B cell (primary cell): ENCODE measurements around the gene CCDC34. TPM values are rescaled to one million over a fixed set of nuclear protein-coding genes. Genes with fewer than 3 reads are reported as not detected.

Experiments
- ATAC-seq: fragments of 200-7000 bp; cut with Tn5 transposase; one replicate; pipeline ENCODE4 v1.10.0; 2021; ENCODE audit warnings: low read depth, mild to moderate bottlenecking, moderate number of reproducible peaks, moderate library complexity
- CTCF ChIA-PET: fragments of 350-600 bp; sonication (Branson Sonifier 250); formaldehyde crosslinking; loops from one replicate; lab custom pipeline; 2021; ENCODE audit warnings: antibody characterized with exemption, inconsistent platforms; lab: Charles Lee
- POLR2A ChIA-PET: fragments of 350-600 bp; sonication (Branson Sonifier 250); formaldehyde crosslinking; loops from one replicate; lab custom pipeline; 2021; ENCODE audit warnings: antibody characterized with exemption; lab: Charles Lee
- DNase-seq: peaks from one replicate; pipeline ENCODE4 v3.0.0; 2013
- H2AFZ ChIP-seq: 2 replicates; pipeline ENCODE4 v1.6.1; 2012; ENCODE audit warnings: mild to moderate bottlenecking, low read depth, low read length; ENCODE audit not compliant: insufficient read depth, poor library complexity, severe bottlenecking
- H3K27ac ChIP-seq, 2 donors: 1 replicate in 1 of 2; 2 replicates in 1 of 2; pipeline ENCODE4 v1.5.1; 2012 to 2013; ENCODE audit warnings: low read length in 2 of 2, mild to moderate bottlenecking in 2 of 2, moderate library complexity in 1 of 2
- H3K27me3 ChIP-seq, 4 experiments: fragments of 200-600 bp in 1 of 4; sonication (generic) in 1 of 4; replicated peaks in 1 of 4; 1 replicate in 2 of 4; 2 replicates in 2 of 4; pipeline versions ENCODE4 v1.6.1 to v1.7.0; 2013 to 2016; ENCODE audit warnings: low read length in 3 of 4, mild to moderate bottlenecking in 2 of 4, mixed read lengths in 1 of 4, moderate library complexity in 1 of 4; ENCODE audit not compliant: insufficient read depth in 4 of 4, control insufficient read depth in 3 of 4; ENCODE audit errors: control extremely low read depth in 1 of 4
- H3K36me3 ChIP-seq, 2 experiments: replicated peaks in 1 of 2; 1 replicate in 1 of 2; 2 replicates in 1 of 2; pipeline versions ENCODE4 v1.6.1 to v1.7.1; 2013; ENCODE audit warnings: low read length in 1 of 2; ENCODE audit not compliant: insufficient read depth in 2 of 2, control insufficient read depth in 1 of 2; ENCODE audit errors: control extremely low read depth in 1 of 2, extremely low read depth in 1 of 2
- H3K4me1 ChIP-seq, 2 donors: fragments of 200-600 bp in 1 of 2; sonication (generic) in 1 of 2; 1 replicate in 1 of 2; 2 replicates in 1 of 2; pipeline versions ENCODE4 v1.5.1 to v1.6.1; 2013 to 2017; ENCODE audit warnings: low read length in 2 of 2; ENCODE audit not compliant: control insufficient read depth in 2 of 2, insufficient read depth in 2 of 2
- H3K4me2 ChIP-seq: replicated peaks from 2 replicates; pipeline ENCODE3; 2012; ENCODE audit warnings: mild to moderate bottlenecking, low read depth, low read length; ENCODE audit not compliant: poor library complexity, severe bottlenecking
- H3K4me3 ChIP-seq, 5 experiments: fragments of 200-600 bp in 1 of 5; sonication (generic) in 1 of 5; 1 replicate in 3 of 5; 2 replicates in 2 of 5; pipeline versions ENCODE4 v1.5.1 to v1.7.0; 2011 to 2016; ENCODE audit warnings: low read length in 4 of 5, mild to moderate bottlenecking in 4 of 5, low read depth in 2 of 5, control low read depth in 1 of 5, moderate library complexity in 1 of 5; ENCODE audit not compliant: insufficient read depth in 1 of 5; ENCODE audit errors: control extremely low read depth in 1 of 5, extremely low read depth in 1 of 5
- H3K79me2 ChIP-seq: fragments of 200-600 bp; sonication (generic); one replicate; pipeline ENCODE4 v1.6.0; 2016; ENCODE audit warnings: low read length; ENCODE audit not compliant: control insufficient read depth, insufficient read depth
- H3K9ac ChIP-seq: fragments of 200-600 bp; sonication (generic); 2 replicates; pipeline ENCODE4 v1.6.1; 2017; ENCODE audit warnings: mild to moderate bottlenecking, low read length, moderate library complexity
- H3K9me3 ChIP-seq, 3 donors: one replicate each; pipeline versions ENCODE4 v1.6.1 to v1.7.1; 2013; ENCODE audit warnings: low read length in 2 of 3; ENCODE audit not compliant: control insufficient read depth in 2 of 3, insufficient read depth in 1 of 3; ENCODE audit errors: control extremely low read depth in 1 of 3
- H4K20me1 ChIP-seq: 2 replicates; pipeline ENCODE4 v1.6.0; 2012; ENCODE audit warnings: mild to moderate bottlenecking, low read length; ENCODE audit not compliant: insufficient read depth, control insufficient read depth, poor library complexity, severe bottlenecking
- H3K27ac Mint-ChIP-seq: one replicate; pipeline ENCODE4 v1.8.0; 2021; ENCODE audit warnings: mixed read lengths
- H3K27me3 Mint-ChIP-seq: one replicate; pipeline ENCODE4 v1.8.0; 2021; ENCODE audit warnings: mixed read lengths
- H3K4me1 Mint-ChIP-seq: one replicate; pipeline ENCODE4 v1.8.0; 2021; ENCODE audit warnings: mixed read lengths
- H3K4me3 Mint-ChIP-seq: one replicate; pipeline ENCODE4 v1.8.0; 2021; ENCODE audit warnings: mixed read lengths
- H3K9me3 Mint-ChIP-seq: one replicate; pipeline ENCODE4 v1.8.0; 2022; ENCODE audit warnings: mixed read lengths; ENCODE audit not compliant: insufficient read depth
- CTCF ChIP-seq: fragments of 200-600 bp; IDR thresholded peaks from one replicate; pipeline ENCODE4 v1.8.0; 2022; ENCODE audit warnings: antibody characterized with exemption, mild to moderate bottlenecking
- EZH2 ChIP-seq: IDR thresholded peaks from 2 replicates; pipeline ENCODE4 v1.6.1; 2012; ENCODE audit warnings: borderline replicate concordance, low read depth, mild to moderate bottlenecking, moderate library complexity, low read length; ENCODE audit not compliant: insufficient read depth, poor library complexity, severe bottlenecking
- WGBS: methylation state at CpG from one replicate; pipeline ENCODE4 v1.1.5; 2013; ENCODE audit warnings: missing lambda C conversion rate; ENCODE audit not compliant: insufficient coverage; 5-methylcytosine and 5-hydroxymethylcytosine counted together
- intact Hi-C: fragments of 100-400 bp; cut with micrococcal nuclease; formaldehyde crosslinking; loops from one replicate; pipeline ENCODE4 v1.10.0; 2022
- polyA plus RNA-seq: library from polyadenylated mRNA; depleted of rRNA; stranded (reverse); fragments of >200 nt; gene quantifications from 2 replicates; pipeline ENCODE4 v1.2.3, GENCODE V29; 2012
- total RNA-seq, 2 donors: library from RNA; stranded (reverse); fragments of 120-200 nt in 1 of 2; gene quantifications; 1 replicate in 1 of 2; 2 replicates in 1 of 2; pipeline versions ENCODE4 v1.2.3 to v1.2.4, GENCODE V29; 2013 to 2022

Gene CCDC34
- total and polyA plus RNA-seq, 2 donors (not counting 1 experiment from before 2014, with no cell fraction given) = 0.94 to 4.1 TPM

- Mint-ChIP-seq H3K9me3 (no peaks in the 10 kb centered on the region), H3K27ac (no peak overlapping the region), H3K27me3 (no peaks in the 10 kb centered on the region), H3K4me3 (no peak overlapping the region), H3K4me1 (no peaks in the 10 kb centered on the region)
- H3K4me1 ChIP-seq = no peaks in the 10 kb centered on the region
- ATAC-seq (no peak), DNase-seq (no peak)
- no peaks in the 10 kb centered on the region for H3K79me2 ChIP-seq
- TF ChIP-seq EZH2 = no peak
- TF ChIP-seq CTCF = no peak
- H3K4me3 ChIP-seq = no peak overlapping the region
- CTCF ChIA-PET = interaction anchor here (0.9 kb wide), 1 partner anchor 111 kb away, joined by 4 read pairs; no protein-coding TSS in a partner anchor
- no peaks in the 10 kb centered on the region for H3K9me3 ChIP-seq
- H3K36me3 ChIP-seq = no peaks in the 10 kb centered on the region
- no peak overlapping the region for H3K4me2 ChIP-seq
- H3K27ac ChIP-seq = no peak overlapping the region
- no peaks in the 10 kb centered on the region for H4K20me1 ChIP-seq
- H3K9ac ChIP-seq = no peak overlapping the region
- H3K27me3 ChIP-seq = no peaks in the 10 kb centered on the region
- 100% methylated on average over 2 of the region's 6 CpGs for WGBS
- POLR2A ChIA-PET = no interaction called here
- intact Hi-C loops = no loop called here
- no peak overlapping the region for H2AFZ ChIP-seq
These were observed 11.0 kb upstream of the CCDC34 start for GRCh38 chr11:27373856-27374602.

- ChIA-PET CTCF (interaction anchor here (0.9 kb wide), 1 partner anchor 112 kb away, joined by 4 read pairs; no protein-coding TSS in a partner anchor), POLR2A (no interaction called here)
- H3K27me3 ChIP-seq = no peaks in the 10 kb centered on the region
These were observed 10.4 kb upstream of the CCDC34 start for GRCh38 chr11:27373392-27373791.

More at GRCh38 chr11:27373392-27373791, 10.4 kb upstream of the CCDC34 start:
- Histone ChIP-seq H3K9ac (no peak overlapping the region), H2AFZ (no peak overlapping the region), H3K27ac (no peak overlapping the region), H3K4me2 (no peak overlapping the region), H3K4me1 (no peaks in the 10 kb centered on the region), H3K9me3 (no peaks in the 10 kb centered on the region), H3K36me3 (no peaks in the 10 kb centered on the region), H4K20me1 (no peaks in the 10 kb centered on the region), H3K4me3 (no peak overlapping the region), H3K79me2 (no peaks in the 10 kb centered on the region)
- H3K27ac Mint-ChIP-seq = no peak overlapping the region
- ATAC-seq (no peak), DNase-seq (no peak)
- 63% methylated on average over 1 of the region's 3 CpGs for WGBS
- H3K9me3 Mint-ChIP-seq = no peaks in the 10 kb centered on the region
- TF ChIP-seq CTCF (no peak), EZH2 (no peak)
- H3K4me3 Mint-ChIP-seq = no peak overlapping the region
- no peaks in the 10 kb centered on the region for H3K27me3 Mint-ChIP-seq
- H3K4me1 Mint-ChIP-seq = no peaks in the 10 kb centered on the region
- intact Hi-C loops = no loop called here
